Stomach (tissue), 9 donors: ENCODE results near the gene CHMP4B. TPM values are rescaled to one million over a fixed set of nuclear protein-coding genes. Genes with fewer than 3 reads are reported as not detected.

Experiments used
- DNase-seq, 2 donors: peaks; one replicate each; pipeline versions ENCODE4 v3.0.0 to v3.0.0-alpha.2; 2013 to 2019
- H3K27ac ChIP-seq, 5 donors: fragments of 200-600 bp in 4 of 5; sonication (generic) in 4 of 5; one replicate each; pipeline ENCODE4 v1.5.1; 2013 to 2019; ENCODE audit warnings: mild to moderate bottlenecking in 1 of 5, moderate library complexity in 1 of 5
- H3K27me3 ChIP-seq, 3 donors: fragments of 200-600 bp; sonication (generic); one replicate each; pipeline ENCODE4 v1.5.1; 2017 to 2019; ENCODE audit warnings: mixed run types in 1 of 3
- H3K36me3 ChIP-seq, 4 donors: fragments of 200-600 bp; sonication (generic); 1 replicate in 3 of 4; 2 replicates in 1 of 4; pipeline ENCODE4 v1.5.1; 2016 to 2019
- H3K4me1 ChIP-seq, 4 donors: fragments of 200-600 bp; sonication (generic); one replicate each; pipeline ENCODE4 v1.5.1; 2016 to 2019
- H3K4me3 ChIP-seq, 4 donors: fragments of 200-600 bp; sonication (generic) in 3 of 4; one replicate each; pipeline ENCODE4 v1.5.1; 2016 to 2019; ENCODE audit warnings: mild to moderate bottlenecking in 1 of 4
- H3K9me3 ChIP-seq, 4 donors: fragments of 200-600 bp; sonication (generic); one replicate each; pipeline ENCODE4 v1.5.1; 2016 to 2019
- CTCF ChIP-seq, 7 experiments: fragments of 450-650 bp in 4 of 7; fragments of 200-600 bp in 3 of 7; sonication (generic) in 3 of 7; IDR thresholded peaks; one replicate each; pipeline ENCODE4 v1.5.1; 2016 to 2019; ENCODE audit warnings: antibody characterized with exemption in 7 of 7, control low read depth in 2 of 7, mild to moderate bottlenecking in 1 of 7
- EP300 ChIP-seq: sonication (generic); formaldehyde crosslinking; IDR thresholded peaks from one replicate; pipeline ENCODE4 v1.6.1; 2017; ENCODE audit warnings: antibody characterized with exemption
- POLR2A ChIP-seq, 4 donors: fragments of 450-650 bp; IDR thresholded peaks; one replicate each; pipeline ENCODE4 v1.6.1; 2016; ENCODE audit warnings: antibody characterized with exemption in 4 of 4, control low read depth in 2 of 4, mild to moderate bottlenecking in 1 of 4, moderate library complexity in 1 of 4
- POLR2AphosphoS5 ChIP-seq, 3 donors: sonication (generic); formaldehyde crosslinking; IDR thresholded peaks; one replicate each; pipeline ENCODE4 v1.6.1; 2016; ENCODE audit warnings: antibody characterized with exemption in 3 of 3
- WGBS, 5 donors: extraction: QIAGEN DNeasy Blood & Tissue Kit in 3 of 5; methylation state at CpG; one replicate each; pipeline versions ENCODE4 v1.1.5 to v1.1.7; 2013 to 2018; 5-methylcytosine and 5-hydroxymethylcytosine counted together
- intact Hi-C: fragments of 100-400 bp; cut with DNase I; formaldehyde crosslinking; loops from one replicate; pipeline ENCODE4 v1.15.1; 2023; ENCODE audit warnings: low total_unique reads
- polyA plus RNA-seq, 3 donors: library from polyadenylated mRNA; stranded (reverse); fragments of 200-250 nt; gene quantifications; one replicate each; pipeline ENCODE4 v1.2.3, GENCODE V29; 2013
- total RNA-seq, 5 donors: library from RNA; depleted of rRNA; stranded (reverse); fragments of >200 nt; gene quantifications; one replicate each; pipeline versions ENCODE4 v1.1.0 to v1.2.3, GENCODE V29; 2014 to 2016
- donor health status: healthy with polysubstance abuse.
- donor health status: Bipolar disorder and iron deficiency.
- donor health status: healthy.

CHMP4B gene
- total and polyA plus RNA-seq, 8 donors, result 48.4 to 166 (median 98.5) TPM

- H3K27ac ChIP-seq, result peak overlapping the region in 4 of 5 donors; percentile 44 to 65 (median 54)
- H3K36me3 ChIP-seq, result peaks cover 0 to 16% (median 7%) of the 10 kb centered on the region in 4 donors
- TF ChIP-seq EP300 (no peak), CTCF (IDR thresholded peaks at IDR 0.05) (no peak), POLR2AphosphoS5 (IDR thresholded peaks at IDR 0.05) (no peak), POLR2A (IDR thresholded peaks at IDR 0.05) (no peak)
- DNase-seq, result no peak
- no peak overlapping the region for H3K4me3 ChIP-seq
- intact Hi-C loops, result no loop called here
- H3K27me3 ChIP-seq, result no peaks in the 10 kb centered on the region
- peaks cover 77 to 100% (median 88%) of the 10 kb centered on the region in 4 donors for H3K4me1 ChIP-seq
- WGBS, 5 donors, result 60 to 65% (median 63%) methylated on average over 9 of the region's 9 CpGs
- no peaks in the 10 kb centered on the region for H3K9me3 ChIP-seq
These were observed 17.2 kb downstream of the CHMP4B start for GRCh38 chr20:33828326-33828844.

- H3K4me1 ChIP-seq, result peaks cover 80 to 100% (median 93%) of the 10 kb centered on the region in 4 donors
- TF ChIP-seq CTCF (IDR thresholded peaks at IDR 0.05) (no peak), POLR2A (IDR thresholded peaks at IDR 0.05) (no peak), POLR2AphosphoS5 (IDR thresholded peaks at IDR 0.05) (no peak), EP300 (no peak)
- intact Hi-C loops, result no loop called here
- peaks cover 0 to 9% (median 2%) of the 10 kb centered on the region in 4 donors for H3K36me3 ChIP-seq
- H3K27me3 ChIP-seq, result no peaks in the 10 kb centered on the region
- 50 to 66% (median 61%) methylated on average over 3 of the region's 3 CpGs for WGBS, 5 donors
- peak in 1 of 2 donors; percentile 30 for DNase-seq
- no peaks in the 10 kb centered on the region for H3K9me3 ChIP-seq
- no peak overlapping the region for H3K4me3 ChIP-seq
- peak overlapping the region in 4 of 5 donors; percentile 44 to 65 (median 54) for H3K27ac ChIP-seq
These were observed 17.9 kb downstream of the CHMP4B start for GRCh38 chr20:33828967-33829560.

GRCh38 chr20:33829636-33830035 lies 18.5 kb downstream of the CHMP4B start:
- H3K27ac ChIP-seq, result peak overlapping the region in 4 of 5 donors; percentile 44 to 65 (median 54)
- H3K27me3 ChIP-seq, result no peaks in the 10 kb centered on the region
- 66 to 79% (median 69%) methylated on average over 3 of the region's 3 CpGs for WGBS, 5 donors
- TF ChIP-seq POLR2A (IDR thresholded peaks at IDR 0.05) (no peak), EP300 (no peak), CTCF (IDR thresholded peaks at IDR 0.05) (no peak), POLR2AphosphoS5 (IDR thresholded peaks at IDR 0.05) (no peak)
- H3K36me3 ChIP-seq, result peaks cover 0 to 8% (median 0%) of the 10 kb centered on the region in 4 donors
- H3K4me3 ChIP-seq, result no peak overlapping the region
- no peaks in the 10 kb centered on the region for H3K9me3 ChIP-seq
- DNase-seq, result no peak
- H3K4me1 ChIP-seq, result peaks cover 77 to 98% (median 92%) of the 10 kb centered on the region in 4 donors
- intact Hi-C loops, result no loop called here

GRCh38 chr20:33830371-33830770 lies 19.2 kb downstream of the CHMP4B start:
- H3K4me3 ChIP-seq, result no peak overlapping the region
- WGBS, 5 donors, result 62 to 80% (median 76%) methylated on average over 4 of the region's 4 CpGs
- intact Hi-C loops, result no loop called here
- H3K27me3 ChIP-seq, result no peaks in the 10 kb centered on the region
- H3K36me3 ChIP-seq, result peaks cover 0 to 13% (median 0%) of the 10 kb centered on the region in 4 donors
- H3K9me3 ChIP-seq, result no peaks in the 10 kb centered on the region
- H3K4me1 ChIP-seq, result peaks cover 71 to 91% (median 88%) of the 10 kb centered on the region in 4 donors
- H3K27ac ChIP-seq, result peak overlapping the region in 4 of 5 donors; percentile 13 to 65 (median 54)
- peak in 1 of 2 donors; percentile 31 for DNase-seq
- TF ChIP-seq POLR2AphosphoS5 (IDR thresholded peaks at IDR 0.05) (no peak), EP300 (no peak), CTCF (IDR thresholded peaks at IDR 0.05) (no peak), POLR2A (IDR thresholded peaks at IDR 0.05) (no peak)
